Prostate gland (tissue), 2 donors: ENCODE results near the gene POMGNT2. TPM values are rescaled to one million over a fixed set of nuclear protein-coding genes. Genes with fewer than 3 reads are reported as not detected.

Experiments used
- DNase-seq: peaks from one replicate; pipeline ENCODE4 v3.0.0-alpha.2; 2019; ENCODE audit warnings: low spot score
- H3K27ac ChIP-seq, 2 donors: fragments of 200-600 bp; sonication (generic); 2 replicates each; pipeline ENCODE4 v1.5.1; 2017 to 2019
- H3K27me3 ChIP-seq: fragments of 200-600 bp; sonication (generic); replicated peaks from 2 replicates; pipeline ENCODE4 v1.5.1; 2019; ENCODE audit not compliant: insufficient read depth
- H3K36me3 ChIP-seq, 2 donors: fragments of 200-600 bp; sonication (generic); 1 replicate in 1 of 2; 2 replicates in 1 of 2; pipeline versions ENCODE4 v1.5.1 to v1.8.1; 2017 to 2019
- H3K4me1 ChIP-seq: fragments of 200-600 bp; sonication (generic); replicated peaks from 2 replicates; pipeline ENCODE4 v1.5.1; 2019
- H3K4me3 ChIP-seq, 2 donors: fragments of 200-600 bp; sonication (generic); 2 replicates each; pipeline ENCODE4 v1.5.1; 2017 to 2019
- H3K9me3 ChIP-seq: fragments of 200-600 bp; sonication (generic); 2 replicates; pipeline ENCODE4 v1.5.1; 2017
- CTCF ChIP-seq, 4 experiments: fragments of 200-600 bp in 2 of 4; fragments of 450-650 bp in 2 of 4; sonication (generic) in 2 of 4; IDR thresholded peaks; 1 replicate in 3 of 4; 2 replicates in 1 of 4; pipeline ENCODE4 v1.5.1; 2016 to 2019; ENCODE audit warnings: antibody characterized with exemption in 4 of 4, mild to moderate bottlenecking in 2 of 4, moderate library complexity in 2 of 4
- POLR2A ChIP-seq: fragments of 450-650 bp; IDR thresholded peaks from one replicate; pipeline ENCODE4 v1.6.1; 2016; ENCODE audit warnings: antibody characterized with exemption, mild to moderate bottlenecking
- POLR2AphosphoS5 ChIP-seq: sonication (generic); formaldehyde crosslinking; IDR thresholded peaks from one replicate; pipeline ENCODE4 v1.6.1; 2017; ENCODE audit warnings: antibody characterized with exemption
- WGBS: methylation state at CpG from one replicate; pipeline ENCODE4 v1.1.5; 2018; 5-methylcytosine and 5-hydroxymethylcytosine counted together
- intact Hi-C: fragments of 100-400 bp; cut with DNase I; formaldehyde crosslinking; loops from one replicate; pipeline ENCODE4 v1.14.2; 2022
- total RNA-seq, 2 donors: library from RNA; depleted of rRNA; stranded (reverse); fragments of >200 nt; gene quantifications; one replicate each; pipeline ENCODE4 v1.1.0, GENCODE V29; 2016

The POMGNT2 gene
- total RNA-seq, 2 donors from 2014 or later, result 20.7 to 46.5 TPM

GRCh38 chr3:43104660-43105595 is 951 bp downstream of the POMGNT2 start:
- 38% methylated on average over 33 of the region's 33 CpGs for WGBS
- Histone ChIP-seq H3K4me3 (peak overlapping the region; percentile 62 to 74), H3K36me3 (no peaks in the 10 kb centered on the region), H3K27ac (peak overlapping the region in 1 of 2 donors; percentile 57), H3K9me3 (no peaks in the 10 kb centered on the region), H3K4me1 (no peaks in the 10 kb centered on the region), H3K27me3 (no peaks in the 10 kb centered on the region)
- intact Hi-C loops, result loop anchor here (5.0 to 10.0 kb wide), 2 partner anchors 143 to 180 kb away; partner anchors contain the start of gene SNRK
- no peak for TF ChIP-seq CTCF (IDR thresholded peaks at IDR 0.05)
- TF ChIP-seq POLR2A, result no peak
- no peak for TF ChIP-seq POLR2AphosphoS5
- no peak for DNase-seq

- H3K27ac ChIP-seq, result no peak overlapping the region
- no peaks in the 10 kb centered on the region for H3K4me1 ChIP-seq
- no peaks in the 10 kb centered on the region for H3K36me3 ChIP-seq
- WGBS, result 92% methylated on average over 3 of the region's 3 CpGs
- intact Hi-C loops, result loop anchor here (5.0 to 10.0 kb wide), 2 partner anchors 142 to 181 kb away; partner anchors contain the start of gene SNRK
- TF ChIP-seq POLR2AphosphoS5 (no peak), CTCF (IDR thresholded peaks at IDR 0.05) (no peak), POLR2A (no peak)
- no peak overlapping the region for H3K4me3 ChIP-seq
- no peak for DNase-seq
- H3K27me3 ChIP-seq, result no peaks in the 10 kb centered on the region
- no peaks in the 10 kb centered on the region for H3K9me3 ChIP-seq
Measured at GRCh38 chr3:43104039-43104438, 1.8 kb downstream of the POMGNT2 start.

- no peak for TF ChIP-seq POLR2AphosphoS5
- no peak for TF ChIP-seq POLR2A
- TF ChIP-seq CTCF (IDR thresholded peaks at IDR 0.05), result no peak
- Histone ChIP-seq H3K27me3 (no peaks in the 10 kb centered on the region), H3K4me1 (no peaks in the 10 kb centered on the region), H3K4me3 (no peak overlapping the region), H3K27ac (no peak overlapping the region), H3K36me3 (no peaks in the 10 kb centered on the region), H3K9me3 (no peaks in the 10 kb centered on the region)
- WGBS, result 68% methylated on average over 2 of the region's 2 CpGs
- intact Hi-C loops, result loop anchor here (5.0 to 10.0 kb wide), 2 partner anchors 141 to 182 kb away; partner anchors contain the start of gene SNRK
- no peak for DNase-seq
Measured at GRCh38 chr3:43102773-43103480, 3.0 kb downstream of the POMGNT2 start.

- DNase-seq, result no peak
- H3K4me3 ChIP-seq, result no peak overlapping the region
- H3K27me3 ChIP-seq, result no peaks in the 10 kb centered on the region
- no peaks in the 10 kb centered on the region for H3K4me1 ChIP-seq
- H3K9me3 ChIP-seq, result no peaks in the 10 kb centered on the region
- no peak overlapping the region for H3K27ac ChIP-seq
- intact Hi-C loops, result no loop called here
- WGBS, result 92% methylated on average over 8 of the region's 8 CpGs
- H3K36me3 ChIP-seq, result no peaks in the 10 kb centered on the region
- TF ChIP-seq POLR2AphosphoS5 (no peak), CTCF (IDR thresholded peaks at IDR 0.05) (no peak)
Measured at GRCh38 chr3:43098761-43099160, 7.1 kb downstream of the POMGNT2 start.
